Endodermal cell (in vitro differentiated cells): Measurements from ENCODE around the gene RFXANK. TPM values are rescaled to one million over a fixed set of nuclear protein-coding genes. Genes with fewer than 3 reads are reported as not detected.

ENCODE experiments used
- DNase-seq: peaks from one replicate; pipeline ENCODE4 v3.0.0-alpha.2; 2017
- H3K27ac ChIP-seq: 2 replicates; pipeline ENCODE4 v1.5.1; 2013; ENCODE audit warnings: mild to moderate bottlenecking, low read depth, low read length, moderate library complexity
- H3K27me3 ChIP-seq: 2 replicates; pipeline ENCODE4 v1.6.1; 2013; ENCODE audit warnings: mild to moderate bottlenecking, low read length, moderate library complexity; ENCODE audit not compliant: insufficient read depth, control insufficient read depth, poor library complexity, severe bottlenecking
- H3K36me3 ChIP-seq: 2 replicates; pipeline ENCODE4 v1.7.0; 2013; ENCODE audit warnings: mild to moderate bottlenecking, low read length, moderate library complexity; ENCODE audit not compliant: control insufficient read depth, insufficient read depth
- H3K4me1 ChIP-seq: one replicate; pipeline ENCODE4 v1.7.0; 2013; ENCODE audit warnings: low read length; ENCODE audit not compliant: control insufficient read depth, insufficient read depth
- H3K4me3 ChIP-seq: 2 replicates; pipeline ENCODE4 v1.5.1; 2013; ENCODE audit warnings: mild to moderate bottlenecking, low read length, moderate library complexity
- H3K9ac ChIP-seq: 2 replicates; pipeline ENCODE4 v1.6.1; 2013; ENCODE audit warnings: mild to moderate bottlenecking, low read length, moderate library complexity; ENCODE audit not compliant: poor library complexity, severe bottlenecking; ENCODE audit errors: extremely low read depth
- H3K9me3 ChIP-seq: 2 replicates; pipeline ENCODE4 v1.6.1; 2013; ENCODE audit warnings: mild to moderate bottlenecking, low read length, moderate library complexity; ENCODE audit not compliant: control insufficient read depth
- H3K27ac Mint-ChIP-seq: 2 replicates; pipeline ENCODE4 v1.8.0; 2020; ENCODE audit warnings: mixed read lengths
- H3K27me3 Mint-ChIP-seq: 2 replicates; pipeline ENCODE4 v1.8.0; 2021; ENCODE audit warnings: mild to moderate bottlenecking, mixed read lengths; ENCODE audit not compliant: insufficient read depth
- H3K36me3 Mint-ChIP-seq: 2 replicates; pipeline ENCODE4 v1.8.0; 2020; ENCODE audit warnings: low read depth, mixed read lengths
- H3K4me1 Mint-ChIP-seq: 2 replicates; pipeline ENCODE4 v1.8.0; 2020; ENCODE audit warnings: mixed read lengths
- H3K4me3 Mint-ChIP-seq: 2 replicates; pipeline ENCODE4 v1.8.0; 2020; ENCODE audit warnings: mild to moderate bottlenecking, moderate library complexity, mixed read lengths
- H3K9me3 Mint-ChIP-seq: 2 replicates; pipeline ENCODE4 v1.8.0; 2020; ENCODE audit warnings: mild to moderate bottlenecking, mixed read lengths
- WGBS, 2 experiments: methylation state at CpG; one replicate each; pipeline versions ENCODE4 v1.1.5 to v1.1.7; 2013; ENCODE audit warnings: missing lambda C conversion rate in 2 of 2, mixed read lengths in 1 of 2; ENCODE audit not compliant: insufficient coverage in 1 of 2, insufficient read length in 1 of 2; 5-methylcytosine and 5-hydroxymethylcytosine counted together
- total RNA-seq, 2 donors: library from RNA; stranded (reverse); fragmentation: NEBNext Ultra II Directional in 1 of 2; extraction: Animal tissue kit (Norgen Biotek cat#: 25700) in 1 of 2; gene quantifications; 2 replicates in 1 of 2; 3 replicates in 1 of 2; pipeline ENCODE4 v1.2.1, GENCODE V29; 2021
- TF ChIP-seq, protein P1 (sequence below): fragments of 200-600 bp; sonication (generic); conservative IDR thresholded peaks from 2 replicates; pipeline ENCODE4 v1.5.0; 2021; ENCODE audit warnings: antibody characterized with exemption, mild to moderate bottlenecking

RFXANK gene
- total RNA-seq, 2 donors from 2014 or later: 117 to 122 TPM

DNA sequence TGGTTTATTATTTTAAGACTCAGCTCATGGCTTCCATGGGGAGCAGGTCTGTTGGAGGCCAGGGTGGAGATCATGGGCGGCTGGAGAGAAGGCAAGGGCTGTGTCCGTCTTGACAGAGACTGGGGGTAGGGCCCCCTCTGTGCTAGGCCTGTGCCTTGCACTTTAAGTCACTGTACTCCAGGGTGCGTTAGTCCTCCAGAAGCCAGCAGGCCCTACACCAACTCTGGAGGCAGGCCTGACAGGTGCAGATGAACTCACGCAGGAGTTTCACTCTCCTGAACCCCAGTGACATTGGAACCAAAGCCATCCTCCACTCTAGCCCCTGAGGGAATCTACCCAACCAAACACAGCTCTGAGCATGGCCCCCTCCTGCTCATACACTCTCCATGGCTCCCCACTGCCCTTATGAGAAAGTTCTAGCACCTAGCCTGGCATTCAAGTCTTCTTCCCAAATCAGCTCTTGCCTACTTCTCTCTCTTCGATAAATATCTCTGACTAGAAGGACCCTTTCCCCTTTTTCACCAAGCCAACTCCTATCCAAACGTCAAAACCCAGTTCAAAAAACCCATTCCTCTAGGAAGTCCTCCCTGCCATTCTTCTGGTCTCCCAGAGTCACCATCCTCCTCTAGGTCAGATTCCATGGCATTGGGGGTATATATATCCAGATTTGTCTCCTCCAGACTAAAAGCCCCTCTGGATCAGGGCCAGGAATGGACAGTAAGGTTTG lies 37.1 kb upstream of the RFXANK start:
- Histone ChIP-seq H3K4me1 (no peaks in the 10 kb centered on the region), H3K27ac (no peak overlapping the region), H3K27me3 (no peaks in the 10 kb centered on the region), H3K9me3 (no peaks in the 10 kb centered on the region), H3K36me3 (no peaks in the 10 kb centered on the region), H3K9ac (no peak overlapping the region), H3K4me3 (no peak overlapping the region)
- peaks cover 10% of the 10 kb centered on the region for H3K36me3 Mint-ChIP-seq
- H3K4me1 Mint-ChIP-seq: no peaks in the 10 kb centered on the region
- H3K27ac Mint-ChIP-seq: no peak overlapping the region
- TF ChIP-seq, protein P1, sequence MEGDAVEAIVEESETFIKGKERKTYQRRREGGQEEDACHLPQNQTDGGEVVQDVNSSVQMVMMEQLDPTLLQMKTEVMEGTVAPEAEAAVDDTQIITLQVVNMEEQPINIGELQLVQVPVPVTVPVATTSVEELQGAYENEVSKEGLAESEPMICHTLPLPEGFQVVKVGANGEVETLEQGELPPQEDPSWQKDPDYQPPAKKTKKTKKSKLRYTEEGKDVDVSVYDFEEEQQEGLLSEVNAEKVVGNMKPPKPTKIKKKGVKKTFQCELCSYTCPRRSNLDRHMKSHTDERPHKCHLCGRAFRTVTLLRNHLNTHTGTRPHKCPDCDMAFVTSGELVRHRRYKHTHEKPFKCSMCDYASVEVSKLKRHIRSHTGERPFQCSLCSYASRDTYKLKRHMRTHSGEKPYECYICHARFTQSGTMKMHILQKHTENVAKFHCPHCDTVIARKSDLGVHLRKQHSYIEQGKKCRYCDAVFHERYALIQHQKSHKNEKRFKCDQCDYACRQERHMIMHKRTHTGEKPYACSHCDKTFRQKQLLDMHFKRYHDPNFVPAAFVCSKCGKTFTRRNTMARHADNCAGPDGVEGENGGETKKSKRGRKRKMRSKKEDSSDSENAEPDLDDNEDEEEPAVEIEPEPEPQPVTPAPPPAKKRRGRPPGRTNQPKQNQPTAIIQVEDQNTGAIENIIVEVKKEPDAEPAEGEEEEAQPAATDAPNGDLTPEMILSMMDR: no peak
- peaks cover 6% of the 10 kb centered on the region for H3K9me3 Mint-ChIP-seq
- no peak overlapping the region for H3K4me3 Mint-ChIP-seq
- H3K27me3 Mint-ChIP-seq: peaks cover 17% of the 10 kb centered on the region
- no peak for DNase-seq
- WGBS, 2 experiments: 87 to 94% methylated on average over 5 to 6 of the region's 6 CpGs

DNA sequence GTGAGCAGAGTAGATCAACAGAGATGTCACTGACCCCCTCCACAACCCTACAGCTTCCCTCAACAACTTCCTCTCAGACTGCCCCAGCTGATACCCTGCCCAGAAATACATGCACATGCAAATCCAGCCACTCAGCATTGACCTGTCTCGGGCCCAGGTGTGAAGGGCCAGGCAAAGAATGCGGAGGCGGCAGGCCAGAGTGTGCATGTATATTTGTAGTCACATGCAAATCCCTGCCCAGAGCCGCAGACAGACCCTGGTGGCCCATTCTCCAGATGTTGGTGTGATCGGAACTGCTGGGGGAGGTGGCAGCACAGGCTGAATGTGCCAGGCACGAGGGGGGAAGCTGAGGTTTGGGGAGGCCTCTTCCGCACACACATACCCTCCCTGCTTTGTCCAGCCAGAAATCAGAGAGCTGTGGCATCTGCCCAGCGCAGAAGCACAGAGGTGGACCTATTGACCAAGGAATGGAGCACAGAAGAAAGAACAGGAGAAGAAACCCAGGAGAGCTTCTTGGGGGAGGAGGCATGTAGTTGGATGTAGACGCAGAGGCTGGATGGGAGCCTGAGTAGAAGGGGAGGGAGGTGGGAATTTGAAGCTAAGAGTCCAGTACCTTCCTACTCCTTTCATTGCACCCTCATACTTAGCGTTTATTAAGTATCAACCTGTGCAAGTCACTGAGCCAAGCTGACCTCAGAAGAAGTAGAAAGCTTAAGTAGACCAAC lies 36.4 kb upstream of the RFXANK start:
- H3K27me3 Mint-ChIP-seq: peaks cover 17% of the 10 kb centered on the region
- Histone ChIP-seq H3K36me3 (no peaks in the 10 kb centered on the region), H3K27me3 (no peaks in the 10 kb centered on the region), H3K4me1 (no peaks in the 10 kb centered on the region), H3K9ac (no peak overlapping the region), H3K4me3 (no peak overlapping the region), H3K9me3 (no peaks in the 10 kb centered on the region), H3K27ac (no peak overlapping the region)
- peaks cover 6% of the 10 kb centered on the region for H3K9me3 Mint-ChIP-seq
- peaks cover 10% of the 10 kb centered on the region for H3K36me3 Mint-ChIP-seq
- DNase-seq: no peak
- 92 to 97% methylated on average over 5 to 9 of the region's 10 CpGs for WGBS, 2 experiments
- no peak overlapping the region for H3K27ac Mint-ChIP-seq
- H3K4me1 Mint-ChIP-seq: no peaks in the 10 kb centered on the region
- TF ChIP-seq, protein P1: no peak
- H3K4me3 Mint-ChIP-seq: no peak overlapping the region

DNA sequence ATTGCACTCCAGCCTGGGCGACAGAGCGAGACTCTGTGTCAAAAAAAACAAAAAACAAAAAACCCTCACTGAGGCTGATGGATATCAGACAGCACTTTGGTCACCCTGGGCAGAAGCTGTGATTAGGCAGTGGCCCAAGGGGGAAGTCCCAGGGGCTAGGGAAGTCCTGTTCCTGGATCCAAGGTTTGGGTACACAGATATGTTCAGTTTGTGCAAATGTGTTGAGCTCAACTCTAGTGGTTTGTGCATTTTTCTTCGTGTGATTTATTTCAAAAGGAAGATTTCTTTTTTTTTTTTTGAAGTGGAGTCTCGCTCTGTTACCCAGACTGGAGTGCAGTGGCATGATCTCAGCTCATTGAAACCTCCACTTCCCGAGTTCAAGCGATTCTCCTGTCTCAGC lies 34.2 kb upstream of the RFXANK start:
- Histone ChIP-seq H3K4me3 (no peak overlapping the region), H3K9ac (no peak overlapping the region), H3K36me3 (no peaks in the 10 kb centered on the region), H3K9me3 (no peaks in the 10 kb centered on the region), H3K4me1 (no peaks in the 10 kb centered on the region), H3K27me3 (no peaks in the 10 kb centered on the region), H3K27ac (no peak overlapping the region)
- no peaks in the 10 kb centered on the region for H3K4me1 Mint-ChIP-seq
- H3K27ac Mint-ChIP-seq: no peak overlapping the region
- 90 to 91% methylated on average over 4 to 6 of the region's 6 CpGs for WGBS, 2 experiments
- peaks cover 6% of the 10 kb centered on the region for H3K9me3 Mint-ChIP-seq
- peaks cover 20% of the 10 kb centered on the region for H3K27me3 Mint-ChIP-seq
- no peak for DNase-seq
- TF ChIP-seq, protein P1: no peak
- no peak overlapping the region for H3K4me3 Mint-ChIP-seq
- H3K36me3 Mint-ChIP-seq: peaks cover 10% of the 10 kb centered on the region
